H1 (cell line): ENCODE data around the gene ASCL1. TPM values are rescaled to one million over a fixed set of nuclear protein-coding genes. Genes with fewer than 3 reads are reported as not detected.

Experiments
- CTCF ChIA-PET: fragments of 300-600 bp; sonication (Branson Sonifier 250); formaldehyde crosslinking; loops from one replicate; lab custom pipeline; 2021; ENCODE audit not compliant: partially characterized antibody; lab: Charles Lee
- POLR2A ChIA-PET: fragments of 300-600 bp; sonication (Branson Sonifier 250); formaldehyde crosslinking; loops from one replicate; lab custom pipeline; 2021; ENCODE audit warnings: inconsistent platforms; ENCODE audit not compliant: partially characterized antibody; lab: Charles Lee
- DNase-seq, 2 experiments: peaks; one replicate each; pipeline versions ENCODE4 v3.0.0 to v3.0.0-alpha.2; 2010 to 2022; ENCODE audit warnings: low spot score in 2 of 2, low read depth in 1 of 2, mixed read lengths in 1 of 2
- FAIRE-seq: peaks from 2 replicates; lab custom pipeline; 2011; peaks lifted over from hg19 to GRCh38; lab: Jason Lieb, UNC
- H2AFZ ChIP-seq: 2 replicates; pipeline ENCODE4 v1.8.1; 2012; ENCODE audit warnings: low read length, inconsistent platforms
- H2AK5ac ChIP-seq: 2 replicates; pipeline ENCODE4 v1.6.1; 2013; ENCODE audit warnings: low read depth, low read length
- H2BK120ac ChIP-seq: replicated peaks from 2 replicates; pipeline ENCODE3; 2013; ENCODE audit warnings: low read depth, low read length, inconsistent platforms
- H2BK12ac ChIP-seq: 2 replicates; pipeline ENCODE4 v1.6.1; 2013; ENCODE audit warnings: low read depth, low read length
- H2BK15ac ChIP-seq: 2 replicates; pipeline ENCODE4 v1.6.1; 2013; ENCODE audit warnings: low read length
- H2BK20ac ChIP-seq: 2 replicates; pipeline ENCODE4 v1.6.1; 2013; ENCODE audit warnings: low read length
- H2BK5ac ChIP-seq: 2 replicates; pipeline ENCODE4 v1.6.1; 2013; ENCODE audit warnings: low read depth, low read length
- H3K14ac ChIP-seq: 2 replicates; pipeline ENCODE4 v1.6.1; 2013; ENCODE audit warnings: inconsistent platforms; ENCODE audit not compliant: insufficient read length
- H3K18ac ChIP-seq: 2 replicates; pipeline ENCODE4 v1.6.1; 2013; ENCODE audit warnings: low read length; ENCODE audit errors: extremely low read depth
- H3K23ac ChIP-seq: 2 replicates; pipeline ENCODE4 v1.6.1; 2013; ENCODE audit warnings: inconsistent platforms; ENCODE audit not compliant: insufficient read length
- H3K23me2 ChIP-seq: 2 replicates; pipeline ENCODE4 v1.6.1; 2013; ENCODE audit warnings: low read depth, low read length
- H3K27ac ChIP-seq: 2 replicates; pipeline ENCODE4 v1.6.1; 2011; ENCODE audit warnings: low read depth, low read length, inconsistent platforms
- H3K27me3 ChIP-seq, 4 experiments: replicated peaks in 1 of 4; 1 replicate in 1 of 4; 2 replicates in 3 of 4; pipeline versions ENCODE4 v1.6.1 to v1.8.1; 2011 to 2013; ENCODE audit warnings: low read length in 3 of 4, mild to moderate bottlenecking in 3 of 4, inconsistent platforms in 2 of 4, mixed read lengths in 2 of 4, moderate library complexity in 1 of 4; ENCODE audit not compliant: control insufficient read depth in 3 of 4, insufficient read depth in 3 of 4; ENCODE audit errors: extremely low read depth in 1 of 4
- H3K36me3 ChIP-seq, 4 experiments: 2 replicates each; pipeline versions ENCODE4 v1.6.1 to v1.8.1; 2011 to 2013; ENCODE audit warnings: mild to moderate bottlenecking in 4 of 4, low read length in 3 of 4, moderate library complexity in 2 of 4, control low read depth in 1 of 4, inconsistent platforms in 1 of 4; ENCODE audit not compliant: insufficient read depth in 4 of 4, control insufficient read depth in 2 of 4
- H3K4ac ChIP-seq: replicated peaks from 2 replicates; pipeline ENCODE3; 2013; ENCODE audit warnings: low read length, low read depth, mixed read lengths, inconsistent platforms; ENCODE audit not compliant: insufficient read length
- H3K4me1 ChIP-seq, 4 experiments: replicated peaks in 1 of 4; 1 replicate in 1 of 4; 2 replicates in 3 of 4; pipeline versions ENCODE4 v1.6.1 to v1.8.1; 2011 to 2013; ENCODE audit warnings: low read length in 3 of 4, inconsistent platforms in 2 of 4, mixed read lengths in 1 of 4; ENCODE audit not compliant: insufficient read depth in 4 of 4, control insufficient read depth in 3 of 4
- H3K4me2 ChIP-seq, 2 experiments: 2 replicates each; pipeline versions ENCODE4 v1.6.1 to v1.8.1; 2011 to 2013; ENCODE audit warnings: low read depth in 2 of 2, low read length in 2 of 2, control low read depth in 1 of 2, inconsistent platforms in 1 of 2, mild to moderate bottlenecking in 1 of 2; ENCODE audit not compliant: insufficient read depth in 1 of 2
- H3K4me3 ChIP-seq, 4 experiments: fragments of 200-600, 300-600 bp in 1 of 4; sonication (generic), shearing (Covaris generic), sonication (Bioruptor Twin) in 1 of 4; 2 replicates each; pipeline versions ENCODE4 v1.5.1 to v1.8.1; 2011 to 2016; ENCODE audit warnings: low read length in 4 of 4, low read depth in 3 of 4, control low read depth in 2 of 4, inconsistent platforms in 2 of 4, mild to moderate bottlenecking in 2 of 4, mixed read lengths in 1 of 4, moderate library complexity in 1 of 4; ENCODE audit not compliant: insufficient read depth in 2 of 4; ENCODE audit errors: extremely low read depth in 1 of 4
- H3K56ac ChIP-seq: replicated peaks from 2 replicates; pipeline ENCODE3; 2013; ENCODE audit warnings: low read depth, mild to moderate bottlenecking, mixed read lengths, low read length, inconsistent platforms; ENCODE audit not compliant: insufficient read length
- H3K79me1 ChIP-seq: 2 replicates; pipeline ENCODE4 v1.6.1; 2013; ENCODE audit warnings: low read depth, low read length, control low read depth
- H3K79me2 ChIP-seq, 2 experiments: 2 replicates each; pipeline versions ENCODE4 v1.6.1 to v1.8.1; 2012 to 2013; ENCODE audit warnings: low read length in 2 of 2, mild to moderate bottlenecking in 2 of 2, inconsistent platforms in 1 of 2; ENCODE audit not compliant: insufficient read depth in 2 of 2, control insufficient read depth in 1 of 2
- H3K9ac ChIP-seq, 4 experiments: replicated peaks in 1 of 4; 1 replicate in 1 of 4; 2 replicates in 3 of 4; pipeline versions ENCODE4 v1.6.1 to v1.8.1; 2011 to 2013; ENCODE audit warnings: low read depth in 3 of 4, low read length in 3 of 4, control low read depth in 2 of 4, mild to moderate bottlenecking in 2 of 4, moderate library complexity in 2 of 4, inconsistent platforms in 1 of 4; ENCODE audit errors: extremely low read depth in 1 of 4
- H3K9me3 ChIP-seq, 2 experiments: 2 replicates each; pipeline versions ENCODE4 v1.6.1 to v1.8.1; 2012 to 2013; ENCODE audit warnings: mild to moderate bottlenecking in 2 of 2, moderate library complexity in 2 of 2, control low read depth in 1 of 2, inconsistent platforms in 1 of 2, low read depth in 1 of 2, low read length in 1 of 2, mixed read lengths in 1 of 2; ENCODE audit not compliant: insufficient read depth in 2 of 2
- H4K20me1 ChIP-seq, 2 experiments: replicated peaks in 1 of 2; 2 replicates each; pipeline versions ENCODE3 to v1.8.1; 2011 to 2013; ENCODE audit warnings: inconsistent platforms in 2 of 2, low read length in 2 of 2, mild to moderate bottlenecking in 1 of 2; ENCODE audit not compliant: insufficient read depth in 2 of 2, control insufficient read depth in 1 of 2
- H4K5ac ChIP-seq: 2 replicates; pipeline ENCODE4 v1.6.1; 2013; ENCODE audit warnings: low read length, low read depth, mixed read lengths, inconsistent platforms; ENCODE audit not compliant: insufficient read length
- H4K8ac ChIP-seq: 2 replicates; pipeline ENCODE4 v1.8.0; 2013; ENCODE audit warnings: mild to moderate bottlenecking, moderate library complexity, low read length, inconsistent platforms; ENCODE audit not compliant: insufficient read depth; ENCODE audit errors: extremely low read depth
- H4K91ac ChIP-seq: replicated peaks from 2 replicates; pipeline ENCODE3; 2013; ENCODE audit warnings: low read length, mixed read lengths, inconsistent platforms; ENCODE audit not compliant: insufficient read length
- BCL11A ChIP-seq, 2 experiments: IDR thresholded peaks; one replicate each; pipeline ENCODE4 v1.6.1; 2011; ENCODE audit warnings: low read depth in 2 of 2, low read length in 2 of 2, mild to moderate bottlenecking in 2 of 2
- FOSL1 ChIP-seq: IDR thresholded peaks from 2 replicates; pipeline ENCODE4 v1.6.1; 2011; ENCODE audit warnings: mild to moderate bottlenecking, low read depth, low read length, moderate library complexity; ENCODE audit not compliant: insufficient read depth
- JUND ChIP-seq: IDR thresholded peaks from 2 replicates; pipeline ENCODE4 v1.6.1; 2011; ENCODE audit warnings: mild to moderate bottlenecking, improper control_type of control experiment, low read length
- POLR2AphosphoS5 ChIP-seq: IDR thresholded peaks from 2 replicates; pipeline ENCODE4 v1.6.1; 2011; ENCODE audit warnings: low read depth, low read length
- SUZ12 ChIP-seq: fragments of 200-600 bp; sonication (generic); IDR thresholded peaks from 2 replicates; pipeline ENCODE4 v1.6.1; 2012; ENCODE audit warnings: mild to moderate bottlenecking, inconsistent platforms, low read length, moderate library complexity, mixed read lengths
- polyA plus RNA-seq, 7 experiments: library from polyadenylated mRNA; depleted of rRNA in 3 of 7; stranded (reverse) in 5 of 7; unstranded in 2 of 7; fragments of >200 nt in 5 of 7; fragments of 200-250 nt in 2 of 7; gene quantifications; 1 replicate in 5 of 7; 2 replicates in 1 of 7; 4 replicates in 1 of 7; pipeline versions ENCODE4 v1.2.1 to v1.2.3, GENCODE V29; 2011 to 2013; ENCODE audit warnings: missing spikeins in 2 of 7, mixed read lengths in 2 of 7
- total RNA-seq: library from RNA; stranded (reverse); fragmentation: NEBNext Ultra II Directional; extraction: Animal tissue kit (Norgen Biotek cat#: 25700); gene quantifications from 2 replicates; pipeline ENCODE4 v1.2.1, GENCODE V29; 2021

Gene ASCL1
- total and polyA plus RNA-seq, 2 of the 8 experiments (the other 6 are each of a cell fraction or from before 2014, with no cell fraction given) = 0.12 TPM; not detected in 1

DNA sequence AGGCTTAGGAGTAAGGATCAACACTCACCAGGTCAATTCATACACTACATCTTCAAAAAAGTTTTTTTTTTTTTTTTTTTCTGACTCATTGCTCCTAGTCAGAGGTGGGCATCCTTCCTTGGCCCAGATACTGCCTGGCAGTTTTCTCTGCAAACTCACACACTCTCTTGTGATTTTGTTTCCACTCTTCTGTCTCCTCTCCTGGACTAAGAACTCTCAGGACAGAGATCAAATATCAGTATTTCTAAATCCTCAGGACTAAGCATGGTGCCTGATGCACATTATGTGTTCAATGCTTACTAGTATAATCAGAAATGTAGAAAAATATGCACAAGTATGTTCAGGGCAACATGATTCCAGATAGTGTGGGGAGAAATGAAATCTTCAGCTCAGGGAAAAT lies 30.3 kb upstream of the ASCL1 start:
- Histone ChIP-seq H3K4me3 (no peak overlapping the region), H3K56ac (no peak overlapping the region), H3K27ac (no peak overlapping the region), H2BK20ac (no peak overlapping the region), H2AFZ (no peak overlapping the region), H3K9ac (no peak overlapping the region), H3K79me2 (no peaks in the 10 kb centered on the region), H3K9me3 (no peaks in the 10 kb centered on the region), H2BK120ac (no peak overlapping the region), H4K5ac (no peak overlapping the region), H4K8ac (no peak overlapping the region), H2BK12ac (no peak overlapping the region), H3K23ac (no peak overlapping the region), H3K18ac (no peak overlapping the region), H3K4ac (no peak overlapping the region), H3K4me2 (no peak overlapping the region), H3K14ac (no peak overlapping the region), H4K91ac (no peak overlapping the region), H3K36me3 (no peaks in the 10 kb centered on the region), H3K23me2 (no peaks in the 10 kb centered on the region), H3K4me1 (peaks cover 0 to 4% (median 3%) of the 10 kb centered on the region in 4 experiments; a peak in 5 of 7 replicates), H3K79me1 (no peaks in the 10 kb centered on the region), H2BK15ac (no peak overlapping the region), H2BK5ac (no peak overlapping the region), H3K27me3 (no peaks in the 10 kb centered on the region), H2AK5ac (no peak overlapping the region), H4K20me1 (no peaks in the 10 kb centered on the region)
- no peak for FAIRE-seq
- TF ChIP-seq JUND (no peak), BCL11A (IDR thresholded peaks at IDR 0.05; ENCODE audit: low read depth in 2 of 2, low read length in 2 of 2) (no peak), FOSL1 (no peak), POLR2AphosphoS5 (no peak), SUZ12 (no peak)
- ChIA-PET POLR2A (no interaction called here), CTCF (interaction anchor here (0.6 to 1.6 kb wide), 3 partner anchors 10 to 671 kb away, joined by 3 to 5 read pairs (median 3); partner anchors contain the start of gene PAH)
- no peak for DNase-seq
